GM18858 (cell line): ENCODE results near the gene MMP15.
"Not testable (repeated sequence)": the region's sequence is repeated elsewhere in the genome, so short reads cannot be mapped to it uniquely, and the experiment has no call there.

ENCODE experiments used
- ATAC-seq: cut with Tn5 transposase; IDR thresholded peaks from one replicate; pipeline ENCODE4 v1.9.1; 2021; ENCODE audit not compliant: unreplicated experiment

The MMP15 gene

DNA sequence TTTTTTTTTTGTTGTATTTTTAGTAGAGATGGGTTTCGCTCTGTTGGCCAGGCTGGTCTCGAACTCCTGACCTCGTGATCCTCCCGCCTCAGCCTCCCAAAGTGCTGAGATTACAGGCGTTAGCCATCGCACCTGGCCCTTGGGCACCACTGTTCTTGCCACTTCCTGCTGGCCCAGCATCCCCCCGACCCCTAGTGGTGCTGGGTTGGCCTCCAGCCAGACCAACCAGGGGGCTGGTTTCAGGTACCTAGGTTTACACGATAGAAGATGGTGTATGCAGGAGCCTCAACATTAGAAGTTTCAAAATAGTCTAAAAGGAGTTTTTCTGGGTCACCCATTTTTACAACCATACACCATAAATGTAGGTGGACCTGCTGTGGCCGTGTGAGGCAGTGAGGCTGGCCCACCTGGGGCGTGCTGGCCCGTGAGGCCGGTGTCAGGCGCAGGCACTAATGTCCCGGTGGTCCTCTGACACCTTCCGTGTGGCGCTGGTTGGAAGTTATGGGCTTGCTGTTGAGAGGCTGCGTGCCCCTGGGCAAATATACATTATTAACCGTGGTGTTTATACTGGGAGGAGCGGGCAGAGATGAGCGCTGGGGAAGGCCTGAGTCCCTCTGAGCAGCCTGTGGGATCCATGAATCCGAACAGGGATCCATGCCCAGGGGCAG, 60.2 kb downstream of the MMP15 start:
- no peak for ATAC-seq

DNA sequence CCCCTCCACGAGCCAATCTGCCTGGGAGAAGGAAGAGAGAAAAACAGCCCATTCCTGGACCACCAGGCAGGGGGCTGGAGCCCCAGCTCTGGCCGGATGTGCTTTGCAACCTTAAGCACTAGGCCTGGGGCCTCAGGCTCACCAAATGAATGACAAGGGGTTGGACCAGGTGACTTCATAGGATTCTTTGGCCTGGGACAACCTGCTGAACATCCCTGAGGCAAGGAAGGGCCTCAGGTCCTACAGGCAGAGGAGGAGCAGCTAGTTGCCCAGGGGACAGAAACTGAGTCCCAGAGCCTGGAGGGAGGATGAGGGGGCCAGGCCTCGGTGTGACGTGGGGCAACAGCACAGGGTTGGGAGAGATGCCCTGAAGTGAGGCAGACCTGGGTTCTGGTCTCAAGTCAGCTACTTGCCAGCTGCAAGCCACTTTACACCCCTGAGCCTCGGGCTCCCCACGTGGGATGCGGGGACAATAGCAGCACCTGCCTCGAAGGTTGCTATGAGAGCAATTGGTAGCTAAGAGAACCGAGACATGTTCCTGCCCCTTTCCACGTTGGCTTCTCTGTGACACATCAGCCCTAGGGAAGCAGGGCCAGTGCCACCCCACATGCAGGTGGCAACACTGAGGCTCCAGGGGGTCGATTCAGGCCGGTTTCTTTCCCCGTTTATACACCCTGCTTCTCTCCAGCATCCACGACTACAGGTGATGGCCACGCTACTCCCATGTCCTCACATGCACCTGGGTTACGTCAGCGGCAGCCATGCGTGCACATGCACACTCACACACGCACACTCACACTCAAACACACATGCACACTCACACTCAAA, 61.0 kb downstream of the MMP15 start:
- no peak for ATAC-seq

DNA sequence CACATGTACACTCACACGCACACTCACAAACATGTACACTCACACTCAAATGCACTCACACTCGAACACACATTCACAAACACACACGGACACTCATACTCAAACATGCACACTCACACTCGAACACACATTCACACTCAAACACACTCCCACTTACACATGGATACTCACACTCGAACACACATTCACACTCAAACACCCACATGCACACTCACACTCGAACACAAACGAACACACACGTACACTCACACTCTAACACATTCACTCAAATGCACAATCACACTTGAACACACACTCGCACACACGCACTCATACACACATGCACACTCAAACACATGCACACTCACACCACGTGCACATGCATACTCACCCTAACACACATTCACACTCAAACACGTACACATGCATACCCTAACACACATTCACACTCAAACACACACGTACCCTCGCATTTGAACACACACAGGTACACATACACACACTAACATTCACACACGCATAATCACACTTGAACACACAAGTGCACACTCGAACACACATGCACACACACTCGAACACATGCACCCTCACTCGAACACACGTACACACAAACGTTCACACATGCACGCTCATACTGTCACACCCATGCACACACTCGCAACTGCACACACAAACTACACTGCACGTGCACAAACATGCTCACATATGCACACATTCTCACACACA, 61.8 kb downstream of the MMP15 start:
- ATAC-seq: no peak

DNA sequence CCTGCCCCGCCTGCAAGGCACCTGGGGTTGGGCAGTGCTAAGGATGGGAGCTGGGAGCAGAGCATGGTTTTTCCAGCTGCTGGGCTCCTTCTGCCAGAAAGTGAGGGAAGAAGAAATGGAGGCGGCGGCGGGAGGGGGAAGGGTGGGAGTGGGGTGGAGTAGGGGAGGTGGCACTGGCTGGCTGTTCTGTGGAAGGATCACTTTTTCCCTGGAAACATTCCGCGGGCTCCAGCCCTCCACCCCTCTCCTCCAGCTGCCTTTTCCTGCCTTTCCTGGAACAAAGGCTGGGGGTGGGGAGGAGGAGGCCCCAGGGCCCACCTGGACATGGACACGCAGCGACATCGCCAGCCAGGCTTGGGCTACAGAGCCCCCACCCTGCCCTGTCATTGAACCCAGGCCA, 62.5 kb downstream of the MMP15 start:
- no peak for ATAC-seq

DNA sequence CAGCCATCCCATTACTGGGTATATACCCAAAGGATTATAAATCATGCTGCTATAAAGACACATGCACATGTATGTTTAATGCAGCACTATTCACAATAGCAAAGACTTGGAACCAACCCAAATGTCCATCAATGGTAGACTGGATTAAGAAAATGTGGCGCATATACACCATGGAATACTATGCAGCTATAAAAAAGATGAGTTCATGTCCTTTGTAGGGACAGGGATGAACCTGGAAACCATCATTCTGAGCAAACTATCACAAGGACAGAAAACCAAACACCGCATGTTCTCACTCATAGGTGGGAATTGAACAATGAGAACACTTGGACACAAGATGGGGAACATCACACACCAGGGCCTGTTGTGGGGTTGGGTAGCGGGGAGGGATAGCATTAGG, 64.8 kb downstream of the MMP15 start:
- ATAC-seq: not testable (repeated sequence)

DNA sequence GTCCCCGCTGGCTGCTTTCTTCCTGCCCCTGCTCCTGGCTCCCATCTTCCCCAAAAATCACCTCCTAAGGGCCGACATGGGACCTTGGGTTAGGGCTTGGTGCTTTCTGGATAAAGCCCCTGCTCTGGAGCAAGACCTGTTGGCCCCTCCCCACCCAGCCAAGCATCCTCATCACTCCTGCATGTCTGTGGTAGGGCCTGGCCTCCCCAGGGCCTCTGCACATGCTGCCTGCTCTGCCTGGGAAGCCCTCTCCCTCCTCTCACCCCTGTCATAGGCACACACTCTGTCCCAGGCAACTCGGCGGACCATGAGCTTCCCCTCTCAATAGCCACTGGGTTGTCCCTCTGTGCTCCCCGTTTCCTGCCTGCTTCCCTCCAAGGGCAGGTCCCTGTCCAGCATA, 68.5 kb downstream of the MMP15 start:
- no peak for ATAC-seq

DNA sequence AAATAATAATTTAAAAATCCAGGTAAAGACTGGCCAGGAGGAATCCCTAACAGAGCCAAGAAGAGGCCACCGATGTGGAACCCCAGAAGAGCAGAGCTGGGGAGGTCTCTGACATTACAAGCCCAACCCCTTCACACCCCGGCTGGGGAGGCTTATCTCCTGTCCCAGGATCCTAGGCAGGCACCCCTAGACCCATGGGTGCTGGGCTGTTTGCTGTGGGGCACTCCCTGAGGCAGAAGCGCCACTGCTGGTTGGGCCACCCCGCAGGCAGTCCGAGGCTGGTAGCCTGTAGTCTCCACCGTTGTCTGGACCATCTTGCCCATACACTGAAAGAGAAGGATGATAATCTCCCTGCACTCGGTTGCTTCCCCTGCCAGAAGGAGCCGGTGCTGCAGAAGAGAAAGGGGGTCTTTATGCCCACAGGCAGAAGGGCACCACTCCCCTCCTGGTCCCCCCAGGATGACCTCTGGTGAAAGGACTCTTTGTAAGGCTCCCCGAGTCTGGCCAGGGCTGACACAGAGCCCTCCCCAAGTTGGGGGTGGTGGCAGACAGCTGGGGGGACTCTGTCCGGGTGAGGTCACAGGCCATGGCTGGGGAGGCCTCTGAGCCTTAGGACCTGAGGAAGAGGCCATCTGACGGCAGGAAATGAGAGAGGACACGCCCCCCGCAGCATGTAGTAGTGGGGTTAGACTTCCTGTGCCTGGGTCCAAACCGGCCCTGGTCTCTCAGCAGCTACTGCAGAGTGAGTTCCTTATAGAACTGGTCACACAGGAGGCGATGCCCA, 69.4 kb downstream of the MMP15 start:
- no peak for ATAC-seq

DNA sequence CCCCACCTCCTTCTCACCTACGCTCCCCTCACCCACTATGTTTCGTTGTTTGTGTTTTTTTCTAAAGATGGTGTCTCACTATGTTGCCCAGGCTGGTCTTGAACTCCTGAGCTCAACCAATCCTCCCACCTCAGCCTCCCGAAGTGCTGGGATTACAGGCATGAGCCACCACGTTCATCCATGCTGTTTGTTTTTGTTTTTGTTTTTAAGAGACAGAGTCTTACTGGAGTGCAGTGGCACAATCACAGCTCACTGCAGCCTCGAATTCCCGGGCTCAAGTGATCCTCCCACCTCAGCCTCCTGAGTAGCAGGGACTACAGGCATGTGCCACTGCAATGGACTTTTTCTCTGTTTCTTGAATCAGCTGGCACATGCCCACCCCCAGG, 70.0 kb downstream of the MMP15 start:
- not testable (repeated sequence) for ATAC-seq

DNA sequence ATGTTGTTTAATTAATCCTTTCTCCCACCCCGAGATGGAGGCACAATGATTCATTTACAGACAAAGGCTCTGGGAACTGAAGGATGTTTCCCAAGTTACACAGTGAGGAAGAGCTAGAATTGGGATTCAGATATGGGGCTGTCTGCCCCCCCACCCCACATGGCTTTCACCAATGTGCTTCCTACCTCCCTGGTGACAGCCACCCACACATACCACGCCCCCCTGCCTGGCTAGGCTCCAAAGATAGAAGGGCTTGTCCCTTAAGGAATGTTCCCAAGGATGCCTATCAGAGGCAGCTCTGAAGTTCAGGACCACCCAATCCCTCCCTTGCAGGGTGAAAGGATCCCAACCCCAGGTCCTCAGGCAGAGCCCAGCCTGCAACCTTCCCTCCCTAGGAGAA, 70.7 kb downstream of the MMP15 start:
- no peak for ATAC-seq
